Mesodermal cell (in vitro differentiated cells): ENCODE results near the gene TMC1.
"Not testable (repeated sequence)": the region's sequence is repeated elsewhere in the genome, so short reads cannot be mapped to it uniquely, and the experiment has no call there.

Source experiments
- H3K27ac ChIP-seq: 2 replicates; pipeline ENCODE4 v1.7.0; 2013; ENCODE audit warnings: mild to moderate bottlenecking, low read depth, low read length, moderate library complexity; ENCODE audit not compliant: severe bottlenecking
- H3K36me3 ChIP-seq: 2 replicates; pipeline ENCODE4 v1.7.1; 2013; ENCODE audit warnings: mild to moderate bottlenecking, low read length, moderate library complexity; ENCODE audit not compliant: control insufficient read depth, insufficient read depth
- H3K4me1 ChIP-seq: one replicate; pipeline ENCODE4 v1.7.1; 2013; ENCODE audit warnings: mild to moderate bottlenecking, low read length; ENCODE audit not compliant: insufficient read depth, control insufficient read depth, poor library complexity, severe bottlenecking
- H3K4me3 ChIP-seq: 2 replicates; pipeline ENCODE4 v1.7.0; 2013; ENCODE audit warnings: low read length, control low read depth, mild to moderate bottlenecking; ENCODE audit not compliant: insufficient read depth, poor library complexity, severe bottlenecking; ENCODE audit errors: extremely low read depth
- H3K9me3 ChIP-seq: 2 replicates; pipeline ENCODE4 v1.7.1; 2013; ENCODE audit warnings: mild to moderate bottlenecking, low read length, moderate library complexity; ENCODE audit not compliant: control insufficient read depth
- WGBS, 2 experiments: methylation state at CpG; one replicate each; pipeline ENCODE4 v1.1.5; 2013; ENCODE audit warnings: missing lambda C conversion rate in 2 of 2; ENCODE audit not compliant: insufficient coverage in 2 of 2; 5-methylcytosine and 5-hydroxymethylcytosine counted together

Gene TMC1

DNA sequence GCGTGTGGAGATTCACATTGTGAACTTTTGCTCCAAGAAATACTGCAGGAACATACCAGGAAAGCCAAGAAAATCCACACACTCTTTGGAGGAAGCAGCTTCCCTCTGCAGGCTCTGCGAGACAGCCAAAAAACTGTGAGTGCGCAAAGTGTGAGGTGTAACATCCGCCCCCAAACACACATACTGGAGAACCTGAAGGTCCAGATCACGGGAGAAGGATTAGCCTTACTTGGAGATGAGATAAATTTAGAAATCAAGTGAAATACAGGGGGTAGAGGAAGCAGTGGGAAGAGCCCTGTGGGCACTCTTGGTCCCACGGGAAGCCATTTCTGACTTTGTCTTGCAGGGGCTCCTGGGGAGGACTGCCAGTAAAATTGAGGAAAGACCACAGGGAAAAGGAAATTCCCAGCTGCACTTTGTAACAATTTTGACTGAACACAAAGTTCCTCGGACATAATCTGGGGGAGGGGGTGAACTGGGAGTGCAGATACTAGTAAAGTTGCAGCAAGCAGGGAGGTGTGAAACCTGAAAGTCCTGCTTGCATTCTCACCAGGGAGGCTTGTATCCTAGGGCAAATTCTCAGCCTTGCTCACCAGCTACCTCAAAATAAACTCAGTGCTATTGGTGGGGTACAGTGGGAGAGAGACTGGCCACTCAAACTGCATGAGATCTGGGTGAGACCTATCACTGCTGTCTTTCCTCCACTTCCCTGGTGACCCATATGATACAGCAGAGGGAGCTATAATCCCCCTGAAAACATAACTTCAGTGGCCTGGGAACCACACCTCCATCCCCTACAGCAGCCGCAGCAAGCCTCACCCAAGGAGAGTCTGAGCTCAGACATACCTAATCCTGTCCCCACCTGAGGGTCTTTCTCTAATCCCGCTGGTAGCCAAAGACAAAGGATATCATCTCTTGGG lies 322.4 kb downstream of the TMC1 start:
- 76 to 91% methylated on average over 5 to 7 of the region's 9 CpGs for WGBS, 2 experiments
- peaks cover under 1% of the 10 kb centered on the region for H3K4me1 ChIP-seq
- no peak overlapping the region for H3K27ac ChIP-seq
- H3K9me3 ChIP-seq = no peaks in the 10 kb centered on the region
- no peaks in the 10 kb centered on the region for H3K36me3 ChIP-seq
- no peak overlapping the region for H3K4me3 ChIP-seq

DNA sequence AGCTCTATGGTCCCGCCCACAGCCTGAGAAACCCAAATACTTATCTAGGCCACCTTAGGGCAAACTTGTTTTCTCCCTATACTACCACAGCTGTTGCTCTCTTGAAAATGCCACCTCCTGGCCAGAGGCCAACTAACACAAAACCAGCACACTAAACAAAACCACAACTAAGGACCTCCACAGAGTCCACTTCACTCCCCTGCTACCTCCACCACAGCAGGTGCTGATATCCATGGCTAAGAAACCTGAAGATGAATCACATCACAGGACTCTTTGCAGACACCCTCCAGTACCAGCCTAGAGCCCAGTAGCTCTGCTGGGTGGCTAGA lies 323.0 kb downstream of the TMC1 start:
- peaks cover 4% of the 10 kb centered on the region for H3K4me1 ChIP-seq
- no peaks in the 10 kb centered on the region for H3K36me3 ChIP-seq
- H3K4me3 ChIP-seq = no peak overlapping the region
- no peaks in the 10 kb centered on the region for H3K9me3 ChIP-seq
- H3K27ac ChIP-seq = no peak overlapping the region
- 67 to 80% methylated on average over 1 of the region's 1 CpG for WGBS, 2 experiments

DNA sequence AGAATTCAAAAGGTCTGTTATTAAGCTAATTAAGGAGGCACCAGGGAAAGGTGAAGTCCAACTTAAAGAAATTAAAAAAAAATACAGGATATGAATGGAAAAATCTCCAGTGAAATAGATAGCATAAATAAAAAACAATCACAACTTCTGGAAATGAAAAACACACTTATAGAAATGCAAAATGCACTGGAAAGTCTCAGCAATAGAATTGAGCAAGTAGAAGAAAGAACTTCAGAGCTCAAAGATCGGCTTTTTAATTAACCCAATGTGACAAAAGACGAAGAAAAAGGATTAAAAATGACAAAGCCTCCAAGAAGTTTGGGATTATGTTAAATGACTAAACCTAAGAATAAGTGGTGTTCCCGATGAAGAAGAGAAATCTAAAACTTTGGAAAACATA lies 323.6 kb downstream of the TMC1 start:
- H3K27ac ChIP-seq, H3K4me3 ChIP-seq, H3K9me3 ChIP-seq, H3K4me1 ChIP-seq, H3K36me3 ChIP-seq: not testable (repeated sequence)
- 75 to 96% methylated on average over 1 to 2 of the region's 3 CpGs for WGBS, 2 experiments

DNA sequence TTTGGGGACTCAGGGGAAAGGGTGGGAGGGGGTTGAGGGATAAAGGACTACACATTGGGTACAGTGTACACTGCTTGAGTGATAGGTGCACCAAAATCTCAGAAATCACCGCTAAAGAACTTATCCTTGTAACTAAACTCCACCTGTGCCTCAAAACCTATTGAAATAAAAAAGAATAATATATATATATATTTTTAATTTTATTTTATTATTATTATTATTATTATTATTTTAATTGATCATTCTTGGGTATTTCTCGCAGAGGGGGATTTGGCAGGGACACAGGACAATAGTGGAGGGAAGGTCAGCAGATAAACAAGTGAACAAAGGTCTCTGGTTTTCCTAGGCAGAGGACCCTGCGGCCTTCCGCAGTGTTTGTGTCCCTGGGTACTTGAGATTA lies 328.8 kb downstream of the TMC1 start:
- not testable (repeated sequence) for H3K36me3 ChIP-seq, H3K4me1 ChIP-seq, H3K4me3 ChIP-seq, H3K27ac ChIP-seq, H3K9me3 ChIP-seq
- no CpG with 5 or more reads among the region's 4 CpGs for WGBS, 2 experiments

DNA sequence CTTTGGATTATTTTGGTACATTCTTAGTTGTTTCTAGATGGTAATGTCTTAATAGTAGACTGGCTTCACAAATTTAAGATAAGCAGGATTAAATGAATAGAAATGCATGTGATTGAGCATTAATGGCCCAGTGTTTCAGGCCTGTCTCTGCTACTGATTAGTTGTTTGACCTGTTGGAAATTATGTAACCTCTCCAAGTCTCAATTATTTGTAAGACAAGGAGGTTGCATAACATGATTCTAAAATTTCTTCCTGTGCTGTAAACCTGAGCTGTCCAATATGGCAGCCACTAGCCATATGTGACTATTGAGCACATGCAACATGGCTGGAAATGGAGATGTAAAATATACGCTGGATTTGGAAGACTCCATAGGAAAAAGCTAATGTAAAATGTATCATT lies 333.9 kb downstream of the TMC1 start:
- no peaks in the 10 kb centered on the region for H3K36me3 ChIP-seq
- peaks cover 12% of the 10 kb centered on the region for H3K4me1 ChIP-seq
- no peak overlapping the region for H3K27ac ChIP-seq
- no CpG with 5 or more reads among the region's 1 CpG for WGBS, 2 experiments
- H3K4me3 ChIP-seq = no peak overlapping the region
- no peaks in the 10 kb centered on the region for H3K9me3 ChIP-seq

DNA sequence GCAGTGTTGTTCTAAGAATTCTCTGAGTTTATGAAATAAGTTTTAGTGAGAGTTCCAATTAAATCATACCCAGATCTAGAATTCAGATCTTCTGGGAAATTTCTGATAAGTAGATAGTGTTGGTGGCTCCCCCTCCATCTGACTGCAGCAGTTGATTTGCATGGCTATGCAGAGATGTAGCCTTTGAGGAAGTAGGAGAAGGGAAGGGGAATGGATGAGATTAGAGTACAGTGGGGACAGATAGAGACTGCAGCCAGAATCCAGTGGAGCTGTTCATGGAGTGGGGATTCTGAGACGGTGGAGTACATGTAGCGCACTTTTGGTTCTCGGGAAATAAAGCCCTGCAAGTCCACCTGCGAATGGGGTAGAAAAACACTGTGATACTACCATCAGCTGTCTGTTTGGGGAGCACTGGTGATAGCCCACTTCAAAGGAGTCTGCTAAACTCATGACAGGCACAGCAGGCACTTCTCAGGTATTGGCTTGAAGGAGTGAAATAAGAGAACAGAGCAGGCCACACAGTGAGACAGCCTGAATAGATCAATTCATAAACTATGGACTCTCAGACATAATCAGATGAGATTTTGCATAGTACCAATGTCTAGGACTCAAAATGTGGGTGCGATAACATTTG lies 334.6 kb downstream of the TMC1 start:
- Histone ChIP-seq H3K36me3 (no peaks in the 10 kb centered on the region), H3K9me3 (no peaks in the 10 kb centered on the region), H3K4me3 (no peak overlapping the region), H3K27ac (no peak overlapping the region), H3K4me1 (peaks cover 12% of the 10 kb centered on the region)
- 84 to 86% methylated on average over 4 of the region's 5 CpGs for WGBS, 2 experiments

DNA sequence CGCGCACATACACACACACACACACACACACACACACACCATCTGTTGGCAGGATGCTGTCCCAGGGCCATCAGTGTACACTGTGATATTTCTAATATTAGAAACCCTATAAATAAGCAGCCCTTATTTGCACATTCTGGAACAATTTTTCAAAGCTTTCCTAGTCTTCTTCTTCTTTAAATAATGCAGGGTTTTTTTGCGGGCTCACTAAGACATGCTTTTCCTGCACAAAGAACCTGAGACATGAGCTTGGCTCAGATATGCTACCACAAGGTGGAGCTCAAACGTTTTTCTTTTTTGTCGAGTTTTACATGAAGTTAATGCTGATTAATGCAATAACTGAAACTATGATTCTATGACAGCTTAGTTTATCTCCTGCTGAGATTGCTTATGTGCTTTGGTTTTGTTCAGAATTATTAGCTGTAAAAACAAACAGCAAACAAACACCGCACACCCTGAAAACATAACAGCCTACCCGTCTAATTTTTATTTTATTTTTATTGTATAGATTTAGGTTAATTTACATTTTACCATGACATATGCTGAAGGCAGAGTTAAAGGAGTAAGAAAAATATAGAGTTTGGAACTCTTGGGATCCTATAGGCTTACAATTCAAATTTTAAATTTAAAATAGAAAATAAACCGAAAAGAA lies 335.7 kb downstream of the TMC1 start:
- peaks cover 12% of the 10 kb centered on the region for H3K4me1 ChIP-seq
- H3K27ac ChIP-seq = peak overlapping the region; percentile 91
- 52 to 100% methylated on average over 1 to 3 of the region's 8 CpGs for WGBS, 2 experiments
- no peak overlapping the region for H3K4me3 ChIP-seq
- H3K36me3 ChIP-seq = no peaks in the 10 kb centered on the region
- no peaks in the 10 kb centered on the region for H3K9me3 ChIP-seq

DNA sequence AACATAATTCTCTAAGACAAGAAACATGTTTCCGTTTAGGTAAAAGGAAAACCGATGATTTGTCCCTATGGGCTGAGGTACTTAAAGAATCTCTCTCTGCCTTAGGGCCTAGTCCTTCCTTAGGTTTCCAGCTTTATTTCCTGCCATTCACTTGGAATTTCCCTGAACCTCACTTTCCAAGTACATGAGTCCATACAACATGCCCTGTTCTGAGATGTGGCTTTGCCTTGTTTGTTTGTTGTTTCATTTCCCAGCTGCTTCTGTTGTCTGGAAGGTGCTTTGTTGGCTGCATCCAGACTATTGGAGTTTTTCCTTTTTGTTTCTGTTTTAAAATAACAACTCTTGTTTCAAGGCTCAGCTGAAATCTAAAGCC lies 336.2 kb downstream of the TMC1 start:
- Histone ChIP-seq H3K4me1 (peaks cover 12% of the 10 kb centered on the region), H3K36me3 (no peaks in the 10 kb centered on the region), H3K4me3 (no peak overlapping the region), H3K9me3 (no peaks in the 10 kb centered on the region), H3K27ac (peak overlapping the region; percentile 91)
- WGBS, 2 experiments = 67 to 100% methylated on average over 1 to 2 of the region's 2 CpGs

DNA sequence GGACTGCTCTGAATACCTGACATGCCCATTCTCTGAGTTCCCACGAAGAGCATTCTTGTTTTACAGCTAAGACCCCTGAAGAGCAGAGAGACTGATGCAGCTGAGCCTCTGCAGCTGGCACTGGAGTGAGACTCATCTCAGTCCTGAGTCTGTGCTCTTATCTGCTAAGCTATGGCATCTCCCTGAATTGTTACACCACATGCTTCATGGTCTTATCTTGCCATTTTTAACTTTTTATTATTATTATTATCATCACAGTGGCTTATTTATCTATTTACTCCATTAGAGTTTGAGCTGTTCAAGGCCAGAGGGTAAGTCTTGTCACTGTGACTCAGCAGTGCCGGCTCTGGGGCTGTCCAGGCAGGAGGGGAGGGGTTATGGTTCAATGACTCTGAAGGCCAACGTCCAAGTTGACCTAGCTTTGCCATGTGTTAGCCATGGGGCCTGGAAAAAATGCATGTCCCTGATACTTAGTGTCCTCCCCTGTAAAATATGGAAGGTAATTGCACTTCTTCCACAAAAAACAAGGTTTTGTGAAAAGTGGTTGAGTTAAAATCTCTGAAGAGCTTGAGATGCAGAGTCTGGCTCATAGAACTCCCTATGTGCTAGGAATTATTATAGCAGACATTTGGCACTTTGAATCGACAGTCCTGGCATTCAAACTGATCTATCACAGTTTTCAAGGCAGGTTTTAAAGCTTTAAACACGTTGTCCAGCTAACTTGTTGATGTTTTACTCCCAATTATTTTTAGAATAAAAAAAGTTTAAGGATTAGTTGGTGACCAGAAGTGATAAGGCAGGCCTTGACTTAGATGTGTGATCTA lies 336.9 kb downstream of the TMC1 start:
- 55 to 65% methylated on average over 4 of the region's 5 CpGs for WGBS, 2 experiments
- Histone ChIP-seq H3K9me3 (no peaks in the 10 kb centered on the region), H3K4me3 (no peak overlapping the region), H3K4me1 (peaks cover 12% of the 10 kb centered on the region), H3K36me3 (no peaks in the 10 kb centered on the region), H3K27ac (peak overlapping the region; percentile 91)

DNA sequence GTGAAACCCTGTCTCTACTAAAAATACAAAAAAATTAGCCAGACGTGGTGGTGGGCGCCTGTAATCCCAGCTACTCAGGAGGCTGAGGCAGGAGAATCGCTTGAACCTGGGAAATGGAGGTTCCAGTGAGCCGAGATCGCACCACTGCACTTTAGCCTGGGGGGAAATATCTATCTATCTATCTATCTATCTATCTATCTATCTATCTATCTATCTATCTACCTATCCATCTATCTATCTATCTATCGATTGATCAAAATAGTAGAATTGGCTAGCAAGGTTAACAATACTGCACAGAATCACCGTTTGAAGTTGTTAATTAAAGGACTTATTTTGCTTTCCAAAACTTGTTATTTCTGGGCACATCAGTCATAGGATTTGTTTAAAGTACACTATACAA lies 341.4 kb downstream of the TMC1 start:
- H3K9me3 ChIP-seq = not testable (repeated sequence)
- 80% methylated on average over 1 of the region's 7 CpGs; no CpG with 5 or more reads in 1 of the 2 experiments for WGBS, 2 experiments

More for the DNA sequence above, 341.4 kb downstream of the TMC1 start:
- not testable (repeated sequence) for H3K4me3 ChIP-seq, H3K36me3 ChIP-seq, H3K4me1 ChIP-seq, H3K27ac ChIP-seq
